ENCODE results near the gene GRIP2. TPM values are rescaled to one million over a fixed set of nuclear protein-coding genes. Genes with fewer than 3 reads are reported as not detected.

The GRIP2 gene
- polyA plus RNA-seq, 1 donor from 2014 or later: 8.6 TPM

DNA sequence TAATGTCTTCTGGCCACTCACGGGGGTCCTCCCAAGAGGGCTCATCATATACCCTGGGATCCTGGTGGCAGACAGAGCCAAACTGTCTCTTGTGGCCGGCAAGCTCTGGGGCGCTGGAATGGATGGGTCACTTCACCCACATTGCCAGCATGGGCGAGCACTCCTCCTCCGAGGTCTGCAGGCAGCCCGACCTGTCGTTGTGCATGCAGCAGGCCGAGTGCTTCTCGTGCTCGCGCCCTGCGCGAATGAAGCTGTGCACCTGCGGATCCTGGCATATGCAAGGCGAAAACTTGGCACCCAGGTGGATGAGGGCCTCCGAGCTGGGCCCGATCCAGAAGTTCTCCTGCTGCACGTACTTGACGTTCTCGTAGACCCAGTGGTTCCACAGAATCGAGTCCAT is 33.6 kb upstream of the GRIP2 start (continued):
- no peak for TF ChIP-seq EZH2 (IDR thresholded peaks at IDR 0.05; ENCODE audit: borderline replicate concordance, insufficient read depth, low read length, poor library complexity, severe bottlenecking)

DNA sequence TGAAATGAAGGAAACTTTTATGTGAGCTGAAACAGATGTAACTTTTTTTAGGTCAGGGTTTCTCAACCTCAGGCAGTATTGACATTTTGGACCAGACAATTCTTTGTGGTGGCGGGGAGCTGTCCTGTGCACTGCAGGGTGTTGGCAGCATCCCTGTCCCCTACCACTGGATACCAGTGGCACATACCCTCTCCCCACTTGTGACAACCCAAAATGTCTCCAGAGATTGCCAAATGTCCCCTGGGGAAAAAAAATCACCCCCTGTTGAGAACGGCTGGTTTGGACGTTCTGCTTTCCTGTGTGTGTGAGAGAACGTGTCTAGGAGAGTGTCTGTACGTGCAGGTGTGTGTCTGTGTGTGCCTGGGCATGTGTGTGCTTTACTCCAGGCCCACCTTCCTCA is 30.7 kb upstream of the GRIP2 start:
- Histone ChIP-seq H3K36me3 (ENCODE audit: insufficient read depth, low read length) (no peaks in the 10 kb centered on the region), H3F3A (ENCODE audit: insufficient read depth, low read length, poor library complexity, severe bottlenecking) (no peaks in the 10 kb centered on the region), H2AFZ (ENCODE audit: low read depth, low read length) (no peak overlapping the region), H3K27ac (ENCODE audit: low read length) (no peak overlapping the region), H3K4me2 (ENCODE audit: low read length) (no peak overlapping the region), H3K27me3 (ENCODE audit: insufficient read depth, low read depth, low read length) (no peaks in the 10 kb centered on the region), H3K79me2 (replicated peaks; ENCODE audit: insufficient read depth, low read length) (no peaks in the 10 kb centered on the region), H3K9me2 (ENCODE audit: insufficient read depth, low read length) (no peaks in the 10 kb centered on the region), H3K9ac (ENCODE audit: low read length) (no peak overlapping the region), H3K4me3 (ENCODE audit: low read length) (no peak overlapping the region), H4K20me1 (ENCODE audit: insufficient read depth) (no peaks in the 10 kb centered on the region), H3K9me3 (ENCODE audit: low read length) (no peaks in the 10 kb centered on the region)
- TF ChIP-seq RAD21 (conservative IDR thresholded peaks at IDR 0.05) (no peak), CTCF (IDR thresholded peaks at IDR 0.05; ENCODE audit: poor library complexity, severe bottlenecking) (no peak), EZH2 (IDR thresholded peaks at IDR 0.05; ENCODE audit: borderline replicate concordance, insufficient read depth, low read length, poor library complexity, severe bottlenecking) (no peak), EP300 (conservative IDR thresholded peaks at IDR 0.05; ENCODE audit: poor library complexity, severe bottlenecking) (no peak), POLR2AphosphoS5 (IDR thresholded peaks at IDR 0.05) (no peak), REST (IDR thresholded peaks at IDR 0.05; ENCODE audit: borderline replicate concordance) (no peak)

GRCh38 chr3:14570089-14570488 is 29.9 kb upstream of the GRIP2 start:
- H3K9ac ChIP-seq (ENCODE audit: low read length): no peak overlapping the region
- H3K4me3 ChIP-seq (ENCODE audit: low read length): no peak overlapping the region
- H3K9me3 ChIP-seq (ENCODE audit: low read length): no peaks in the 10 kb centered on the region
- H3K27me3 ChIP-seq (ENCODE audit: insufficient read depth, low read depth, low read length): no peaks in the 10 kb centered on the region
- no peak overlapping the region for H3K4me2 ChIP-seq (ENCODE audit: low read length)
- H3K36me3 ChIP-seq (ENCODE audit: insufficient read depth, low read length): no peaks in the 10 kb centered on the region
- H3K27ac ChIP-seq (ENCODE audit: low read length): no peak overlapping the region
- no peaks in the 10 kb centered on the region for H3F3A ChIP-seq (ENCODE audit: insufficient read depth, low read length, poor library complexity, severe bottlenecking)
- no peaks in the 10 kb centered on the region for H4K20me1 ChIP-seq (ENCODE audit: insufficient read depth)
- no peaks in the 10 kb centered on the region for H3K79me2 ChIP-seq (replicated peaks; ENCODE audit: insufficient read depth, low read length)
- no peaks in the 10 kb centered on the region for H3K9me2 ChIP-seq (ENCODE audit: insufficient read depth, low read length)
- no peak for TF ChIP-seq REST (IDR thresholded peaks at IDR 0.05; ENCODE audit: borderline replicate concordance)
- TF ChIP-seq CTCF (IDR thresholded peaks at IDR 0.05; ENCODE audit: poor library complexity, severe bottlenecking): no peak
- TF ChIP-seq SMC3 (conservative IDR thresholded peaks at IDR 0.05; ENCODE audit: poor library complexity): no peak
- TF ChIP-seq EP300 (conservative IDR thresholded peaks at IDR 0.05; ENCODE audit: poor library complexity, severe bottlenecking): no peak
- no peak for TF ChIP-seq EZH2 (IDR thresholded peaks at IDR 0.05; ENCODE audit: borderline replicate concordance, insufficient read depth, low read length, poor library complexity, severe bottlenecking)
- no peak for TF ChIP-seq POLR2AphosphoS5 (IDR thresholded peaks at IDR 0.05)
- no peak for TF ChIP-seq RAD21 (conservative IDR thresholded peaks at IDR 0.05)
- TF ChIP-seq MXI1 (conservative IDR thresholded peaks at IDR 0.05; ENCODE audit: poor library complexity, severe bottlenecking): no peak
- TF ChIP-seq TAF1 (IDR thresholded peaks at IDR 0.05; ENCODE audit: low read depth): no peak
- no peak overlapping the region for H2AFZ ChIP-seq (ENCODE audit: low read depth, low read length)
